Osteoblast (primary cell): ENCODE measurements around the gene GPATCH8. TPM values are rescaled to one million over a fixed set of nuclear protein-coding genes. Genes with fewer than 3 reads are reported as not detected.

Experiments
- DNase-seq: peaks from one replicate; pipeline ENCODE4 v3.0.0; 2011; ENCODE audit warnings: low spot score, mixed read lengths; ENCODE audit not compliant: insufficient read length; ENCODE audit errors: missing footprints
- H2AFZ ChIP-seq: 2 replicates; pipeline ENCODE4 v1.6.0; 2011; ENCODE audit warnings: mild to moderate bottlenecking, low read length
- H3K27ac ChIP-seq: 2 replicates; pipeline ENCODE4 v1.5.1; 2011; ENCODE audit warnings: mild to moderate bottlenecking, low read depth, low read length, moderate library complexity
- H3K27me3 ChIP-seq: 2 replicates; pipeline ENCODE4 v1.6.0; 2012; ENCODE audit warnings: mild to moderate bottlenecking, control low read depth, inconsistent platforms, low read length, moderate library complexity; ENCODE audit not compliant: insufficient read depth
- H3K36me3 ChIP-seq: 2 replicates; pipeline ENCODE4 v1.5.1; 2011; ENCODE audit warnings: mild to moderate bottlenecking, low read length, control low read depth, moderate library complexity; ENCODE audit not compliant: insufficient read depth
- H3K4me1 ChIP-seq: 2 replicates; pipeline ENCODE4 v1.5.1; 2011; ENCODE audit warnings: mild to moderate bottlenecking, low read length, control low read depth, moderate library complexity; ENCODE audit not compliant: insufficient read depth
- H3K4me2 ChIP-seq: 2 replicates; pipeline ENCODE4 v1.6.0; 2011; ENCODE audit warnings: mild to moderate bottlenecking, low read length; ENCODE audit not compliant: insufficient read depth
- H3K4me3 ChIP-seq: fragments of 200-600 bp; sonication (generic); 3 replicates; pipeline ENCODE4 v1.5.1; 2012; ENCODE audit warnings: mild to moderate bottlenecking, low read length, inconsistent platforms; ENCODE audit not compliant: insufficient read depth
- H3K79me2 ChIP-seq: 2 replicates; pipeline ENCODE4 v1.6.0; 2012; ENCODE audit warnings: mild to moderate bottlenecking, low read length, control low read depth, inconsistent platforms; ENCODE audit not compliant: insufficient read depth
- H3K9me3 ChIP-seq: 2 replicates; pipeline ENCODE4 v1.5.1; 2011; ENCODE audit warnings: low read depth, low read length, control low read depth
- H4K20me1 ChIP-seq: 2 replicates; pipeline ENCODE4 v1.6.0; 2012; ENCODE audit warnings: mild to moderate bottlenecking, low read length, control low read depth; ENCODE audit not compliant: insufficient read depth
- total RNA-seq: library from RNA; depleted of rRNA; stranded (reverse); fragments of >200 nt; gene quantifications from 2 replicates; pipeline ENCODE4 v1.2.3, GENCODE V29; 2012
- TF ChIP-seq, protein P1 (sequence below): IDR thresholded peaks from 2 replicates; pipeline ENCODE4 v1.5.1; 2011; ENCODE audit warnings: mild to moderate bottlenecking, low read depth, low read length, moderate library complexity; ENCODE audit errors: extremely low read depth

The GPATCH8 gene
- total RNA-seq, 1 donor: 33.3 TPM

GRCh38 chr17:44543905-44544523 is 40.8 kb upstream of the GPATCH8 start:
- Histone ChIP-seq H2AFZ (no peak overlapping the region), H3K4me1 (peaks cover 58% of the 10 kb centered on the region), H3K79me2 (no peaks in the 10 kb centered on the region), H3K9me3 (no peaks in the 10 kb centered on the region), H3K27ac (peak overlapping the region; percentile 84), H3K4me2 (peak overlapping the region; percentile 73), H3K36me3 (no peaks in the 10 kb centered on the region), H3K4me3 (no peak overlapping the region), H4K20me1 (no peaks in the 10 kb centered on the region), H3K27me3 (no peaks in the 10 kb centered on the region)
- peak; percentile 49 for DNase-seq
- TF ChIP-seq, protein P1, sequence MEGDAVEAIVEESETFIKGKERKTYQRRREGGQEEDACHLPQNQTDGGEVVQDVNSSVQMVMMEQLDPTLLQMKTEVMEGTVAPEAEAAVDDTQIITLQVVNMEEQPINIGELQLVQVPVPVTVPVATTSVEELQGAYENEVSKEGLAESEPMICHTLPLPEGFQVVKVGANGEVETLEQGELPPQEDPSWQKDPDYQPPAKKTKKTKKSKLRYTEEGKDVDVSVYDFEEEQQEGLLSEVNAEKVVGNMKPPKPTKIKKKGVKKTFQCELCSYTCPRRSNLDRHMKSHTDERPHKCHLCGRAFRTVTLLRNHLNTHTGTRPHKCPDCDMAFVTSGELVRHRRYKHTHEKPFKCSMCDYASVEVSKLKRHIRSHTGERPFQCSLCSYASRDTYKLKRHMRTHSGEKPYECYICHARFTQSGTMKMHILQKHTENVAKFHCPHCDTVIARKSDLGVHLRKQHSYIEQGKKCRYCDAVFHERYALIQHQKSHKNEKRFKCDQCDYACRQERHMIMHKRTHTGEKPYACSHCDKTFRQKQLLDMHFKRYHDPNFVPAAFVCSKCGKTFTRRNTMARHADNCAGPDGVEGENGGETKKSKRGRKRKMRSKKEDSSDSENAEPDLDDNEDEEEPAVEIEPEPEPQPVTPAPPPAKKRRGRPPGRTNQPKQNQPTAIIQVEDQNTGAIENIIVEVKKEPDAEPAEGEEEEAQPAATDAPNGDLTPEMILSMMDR: no peak

DNA sequence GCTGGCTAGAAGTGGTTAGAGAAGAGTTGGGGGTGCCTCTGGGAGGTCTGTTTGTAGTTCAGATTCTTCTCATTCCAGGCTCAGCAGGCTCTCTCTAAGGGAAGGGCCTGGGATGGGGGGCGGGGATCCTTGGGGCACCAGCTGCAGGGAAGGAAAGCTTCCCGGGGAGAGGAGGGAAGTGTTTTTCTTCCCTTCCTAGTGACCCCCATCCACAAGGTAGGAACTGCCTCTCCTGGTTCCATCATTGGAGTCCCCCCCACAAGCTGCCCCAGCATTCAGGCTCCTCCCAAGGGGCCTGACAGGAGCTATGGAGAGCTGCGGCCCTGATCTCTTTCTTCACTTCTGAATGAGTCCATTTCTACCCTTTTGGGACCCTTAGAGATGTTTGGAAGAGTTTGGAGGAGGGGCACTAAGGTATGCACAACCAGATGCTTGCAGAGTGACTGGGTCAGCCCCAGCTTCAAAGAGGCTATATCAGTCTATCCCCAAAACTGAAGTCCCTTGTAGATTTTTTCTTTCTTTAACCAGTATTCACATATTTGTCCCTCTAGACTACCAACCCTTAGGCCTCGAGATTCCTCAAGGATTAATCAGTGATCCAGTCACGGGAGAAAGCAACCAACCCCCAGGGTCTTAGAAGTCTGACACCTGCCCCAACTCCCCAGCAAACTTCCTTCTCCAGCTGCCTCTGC is 40.2 kb upstream of the GPATCH8 start:
- Histone ChIP-seq H3K27me3 (no peaks in the 10 kb centered on the region), H3K79me2 (no peaks in the 10 kb centered on the region), H3K27ac (peak overlapping the region; percentile 84), H3K36me3 (no peaks in the 10 kb centered on the region), H3K4me2 (peak overlapping the region; percentile 73), H4K20me1 (no peaks in the 10 kb centered on the region), H2AFZ (peak overlapping the region; percentile 30), H3K4me3 (peak overlapping the region; percentile 41), H3K9me3 (no peaks in the 10 kb centered on the region), H3K4me1 (peaks cover 53% of the 10 kb centered on the region)
- TF ChIP-seq, protein P1: no peak
- DNase-seq: peak; percentile 90

DNA sequence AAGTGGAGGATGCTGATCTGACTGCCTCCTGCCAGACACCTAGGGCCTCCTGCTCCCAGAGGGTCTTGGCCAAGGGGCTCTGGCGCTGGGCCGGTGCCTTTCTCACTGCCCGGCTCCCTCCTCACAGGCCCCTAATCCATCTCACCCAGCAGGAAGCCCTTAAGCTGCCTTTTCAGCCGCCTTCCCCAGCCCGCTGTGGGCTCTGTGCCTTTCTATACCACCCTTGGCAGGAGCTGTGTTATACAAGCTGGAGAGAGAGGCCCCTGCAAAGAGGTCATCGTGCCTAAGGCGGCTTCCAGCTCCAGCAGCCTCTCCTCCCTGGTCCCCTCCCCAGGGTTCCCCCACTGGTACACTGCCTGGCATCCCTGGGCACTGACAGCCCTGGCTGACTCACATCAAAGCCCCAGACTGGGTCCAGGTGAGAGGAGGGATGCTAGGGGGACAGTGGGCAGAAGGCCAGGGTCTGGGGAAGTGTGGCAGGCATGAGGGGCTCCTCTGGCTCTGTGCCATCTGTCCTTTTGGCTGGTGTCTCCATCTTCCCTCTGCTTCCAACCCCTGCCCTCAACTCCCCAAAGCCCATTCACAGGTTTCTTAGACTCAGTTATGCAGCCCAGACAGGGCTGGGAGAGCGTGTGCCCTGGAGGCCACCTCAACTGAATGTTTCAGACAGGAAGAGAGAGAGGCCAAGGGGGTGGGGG is 38.8 kb upstream of the GPATCH8 start:
- Histone ChIP-seq H2AFZ (no peak overlapping the region), H3K27ac (peak overlapping the region; percentile 12), H3K36me3 (no peaks in the 10 kb centered on the region), H4K20me1 (no peaks in the 10 kb centered on the region), H3K9me3 (no peaks in the 10 kb centered on the region), H3K4me1 (peaks cover 46% of the 10 kb centered on the region), H3K79me2 (no peaks in the 10 kb centered on the region), H3K27me3 (no peaks in the 10 kb centered on the region), H3K4me2 (no peak overlapping the region), H3K4me3 (no peak overlapping the region)
- TF ChIP-seq, protein P1: no peak
- no peak for DNase-seq
